Psoas muscle (tissue), 8 donors: ENCODE data around the gene PTPN1. TPM values are rescaled to one million over a fixed set of nuclear protein-coding genes. Genes with fewer than 3 reads are reported as not detected.

Experiments
- ATAC-seq, 4 donors: fragments of 200-7000 bp; cut with Tn5 transposase; one replicate each; pipeline ENCODE4 v1.9.1; 2020; ENCODE audit warnings: moderate library complexity in 3 of 4, mild to moderate bottlenecking in 2 of 4
- DNase-seq, 2 donors: peaks; one replicate each; pipeline ENCODE4 v3.0.0-alpha.2; 2020
- H3K27ac ChIP-seq: fragments of 200-600 bp; one replicate; pipeline ENCODE4 v1.8.0; 2022
- H3K27me3 ChIP-seq, 3 donors: fragments of 200-600 bp in 1 of 3; one replicate each; pipeline versions ENCODE4 v1.6.1 to v1.8.0; 2013 to 2022; ENCODE audit warnings: low read length in 2 of 3, mild to moderate bottlenecking in 2 of 3, moderate library complexity in 1 of 3; ENCODE audit not compliant: insufficient read depth in 3 of 3
- H3K36me3 ChIP-seq, 2 donors: fragments of 200-600 bp in 1 of 2; one replicate each; pipeline versions ENCODE4 v1.6.1 to v1.8.0; 2013 to 2022; ENCODE audit warnings: low read depth in 1 of 2, mild to moderate bottlenecking in 1 of 2, moderate library complexity in 1 of 2; ENCODE audit not compliant: insufficient read depth in 1 of 2
- H3K4me1 ChIP-seq: fragments of 200-600 bp; one replicate; pipeline ENCODE4 v1.8.0; 2022
- H3K4me3 ChIP-seq: fragments of 200-600 bp; one replicate; pipeline ENCODE4 v1.8.0; 2022; ENCODE audit warnings: mild to moderate bottlenecking
- H3K9me3 ChIP-seq: fragments of 200-600 bp; one replicate; pipeline ENCODE4 v1.8.0; 2022
- CTCF ChIP-seq: fragments of 200-600 bp; IDR thresholded peaks from one replicate; pipeline ENCODE4 v1.8.0; 2022; ENCODE audit warnings: antibody characterized with exemption
- WGBS, 3 donors: extraction: QIAGEN DNeasy Blood & Tissue Kit; methylation state at CpG; one replicate each; pipeline versions ENCODE4 v1.1.6 to v1.1.7; 2013; 5-methylcytosine and 5-hydroxymethylcytosine counted together
- intact Hi-C, 2 donors: fragments of 100-400 bp; cut with DNase I; formaldehyde crosslinking; loops; one replicate each; pipeline versions ENCODE4 v1.11.0 to v1.14.2; 2022
- polyA plus RNA-seq, 3 donors: library from polyadenylated mRNA; stranded (reverse); fragments of 200-250 nt; gene quantifications; one replicate each; pipeline ENCODE4 v1.2.3, GENCODE V29; 2013
- total RNA-seq, 4 donors: library from RNA; stranded (reverse); fragmentation: NEBNext Ultra II Directional in 2 of 4; extraction: Animal tissue kit (Norgen Biotek cat#: 25700) in 2 of 4; gene quantifications; one replicate each; pipeline versions ENCODE4 v1.2.1 to v1.2.4, GENCODE V29; 2021 to 2023
- donor health status: healthy with polysubstance abuse.
- donor health status: DM: no; HTN: no; CAD: no; lungs with moderate emphysema.
- donor health status: Bipolar disorder and iron deficiency.
- donor health status: healthy.
- donor health status: DM: yes; HTN: yes; CAD: no.
- donor health status: DM: no; HTN: no; CAD: no.
- donor health status: DM: no; HTN: no; CAD: no.
- donor health status: DM: yes; HTN: yes; CAD: no.

The PTPN1 gene
- total and polyA plus RNA-seq, 7 donors, result 28.7 to 112 (median 46.1) TPM

- WGBS, 3 donors, result 58 to 79% (median 68%) methylated on average over 14 of the region's 14 CpGs
- ATAC-seq, result peak; percentile 44 to 48 (median 44)
- intact Hi-C loops, result loop anchor here (5.0 kb wide), 2 partner anchors 38 to 53 kb away; no protein-coding TSS in a partner anchor
- H3K4me3 ChIP-seq, result no peak overlapping the region
- no peaks in the 10 kb centered on the region for H3K27me3 ChIP-seq
- peaks cover 43% of the 10 kb centered on the region for H3K4me1 ChIP-seq
- H3K27ac ChIP-seq, result peak overlapping the region; percentile 56
- no peak for DNase-seq
- H3K9me3 ChIP-seq, result no peaks in the 10 kb centered on the region
- TF ChIP-seq CTCF, result no peak
- peaks cover 14 to 32% of the 10 kb centered on the region in 2 donors for H3K36me3 ChIP-seq
These were observed 60.0 kb downstream of the PTPN1 start for GRCh38 chr20:50569864-50570836.

- peaks cover 54% of the 10 kb centered on the region for H3K4me1 ChIP-seq
- H3K27me3 ChIP-seq, result no peaks in the 10 kb centered on the region
- H3K9me3 ChIP-seq, result no peaks in the 10 kb centered on the region
- H3K27ac ChIP-seq, result peak overlapping the region; percentile 85
- ATAC-seq (no peak), DNase-seq (no peak)
- 90 to 98% (median 94%) methylated on average over 2 of the region's 2 CpGs for WGBS, 3 donors
- no peak for TF ChIP-seq CTCF
- intact Hi-C loops, result no loop called here
- peaks cover 11 to 36% of the 10 kb centered on the region in 2 donors for H3K36me3 ChIP-seq
- H3K4me3 ChIP-seq, result no peak overlapping the region
These were observed 61.3 kb downstream of the PTPN1 start for GRCh38 chr20:50571466-50571865.

GRCh38 chr20:50572938-50573777 is 63.0 kb downstream of the PTPN1 start:
- Histone ChIP-seq H3K27me3 (no peaks in the 10 kb centered on the region), H3K9me3 (no peaks in the 10 kb centered on the region), H3K36me3 (peaks cover 11 to 33% of the 10 kb centered on the region in 2 donors), H3K4me3 (no peak overlapping the region), H3K4me1 (peaks cover 67% of the 10 kb centered on the region), H3K27ac (peak overlapping the region; percentile 85)
- intact Hi-C loops, result loop anchor here in 1 of 2 donors (2.0 kb wide), 1 partner anchor 386 kb away; no protein-coding TSS in a partner anchor
- ATAC-seq (peak; percentile 45 to 74 (median 72)), DNase-seq (peak; percentile 83 to 92)
- WGBS, 3 donors, result 13 to 22% (median 13%) methylated on average over 6 of the region's 6 CpGs
- TF ChIP-seq CTCF, result no peak

GRCh38 chr20:50574108-50574507 is 63.9 kb downstream of the PTPN1 start:
- DNase-seq, result no peak
- 70 to 85% (median 73%) methylated on average over 9 of the region's 9 CpGs for WGBS, 3 donors
- intact Hi-C loops, result loop anchor here in 1 of 2 donors (2.0 kb wide), 1 partner anchor 63 kb away; the partner anchor contains the start of gene PTPN1
- TF ChIP-seq CTCF, result no peak
- Histone ChIP-seq H3K27ac (peak overlapping the region; percentile 85), H3K36me3 (peaks cover 4 to 33% of the 10 kb centered on the region in 2 donors), H3K9me3 (no peaks in the 10 kb centered on the region), H3K27me3 (no peaks in the 10 kb centered on the region), H3K4me3 (no peak overlapping the region), H3K4me1 (peaks cover 72% of the 10 kb centered on the region)
- ATAC-seq, result no peak
